HG03378 (cell line): Measurements from ENCODE around the gene OR10G2.

ENCODE experiments used
- ATAC-seq: cut with Tn5 transposase; IDR thresholded peaks from one replicate; pipeline ENCODE4 v1.9.1; 2021; ENCODE audit warnings: mild to moderate bottlenecking, moderate library complexity; ENCODE audit not compliant: unreplicated experiment

The OR10G2 gene

DNA sequence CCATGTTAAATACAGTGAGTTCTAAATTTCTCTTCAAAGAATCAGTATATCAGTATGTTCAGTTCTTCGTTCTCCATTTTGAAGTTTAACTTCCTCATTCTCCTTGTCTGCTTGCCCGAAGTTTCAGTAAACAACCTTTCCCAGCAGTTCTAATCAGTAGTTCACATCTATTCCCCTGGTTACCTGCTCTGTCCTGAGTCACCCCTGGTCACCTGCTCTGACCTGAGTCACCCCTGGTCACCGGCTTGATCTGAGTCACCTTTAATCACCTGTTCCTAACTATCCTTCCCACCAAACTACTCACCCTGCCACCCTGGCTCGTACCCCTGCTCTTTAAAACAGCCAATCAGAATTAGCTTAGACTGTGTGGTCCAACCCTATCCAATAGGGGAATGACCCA lies 45.4 kb downstream of the OR10G2 start:
- no peak for ATAC-seq
